H1 (cell line): ENCODE results near the gene ZNF629. TPM values are rescaled to one million over a fixed set of nuclear protein-coding genes. Genes with fewer than 3 reads are reported as not detected.

Experiments used
- CTBP2 ChIP-seq: IDR thresholded peaks from 2 replicates; pipeline ENCODE4 v1.7.0; 2011; ENCODE audit warnings: borderline replicate concordance, mild to moderate bottlenecking, moderate library complexity, mixed read lengths, low read length; ENCODE audit not compliant: insufficient read depth, insufficient read length
- CTCF ChIP-seq, 3 experiments: IDR thresholded peaks; 1 replicate in 2 of 3; 2 replicates in 1 of 3; pipeline versions ENCODE4 v1.5.1 to v1.6.1; 2011; ENCODE audit warnings: low read length in 3 of 3, mild to moderate bottlenecking in 3 of 3, inconsistent platforms in 2 of 3, low read depth in 1 of 3, moderate library complexity in 1 of 3; ENCODE audit not compliant: insufficient read depth in 1 of 3; ENCODE audit errors: control extremely low read depth in 1 of 3
- USF2 ChIP-seq: IDR thresholded peaks from 2 replicates; pipeline ENCODE4 v1.6.1; 2011; ENCODE audit warnings: low read length, improper control_type of control experiment
- polyA plus RNA-seq, 7 experiments: library from polyadenylated mRNA; depleted of rRNA in 3 of 7; stranded (reverse) in 5 of 7; unstranded in 2 of 7; fragments of >200 nt in 5 of 7; fragments of 200-250 nt in 2 of 7; gene quantifications; 1 replicate in 5 of 7; 2 replicates in 1 of 7; 4 replicates in 1 of 7; pipeline versions ENCODE4 v1.2.1 to v1.2.3, GENCODE V29; 2011 to 2013; ENCODE audit warnings: missing spikeins in 2 of 7, mixed read lengths in 2 of 7
- total RNA-seq: library from RNA; stranded (reverse); fragmentation: NEBNext Ultra II Directional; extraction: Animal tissue kit (Norgen Biotek cat#: 25700); gene quantifications from 2 replicates; pipeline ENCODE4 v1.2.1, GENCODE V29; 2021
- TF ChIP-seq, protein P1 (sequence below): fragments of 300-600 bp; sonication (generic); IDR thresholded peaks from 2 replicates; pipeline ENCODE4 v1.7.1; 2012; ENCODE audit warnings: low read length, moderate library complexity, mild to moderate bottlenecking, inconsistent platforms; ENCODE audit not compliant: insufficient replicate concordance

Gene ZNF629
- total and polyA plus RNA-seq, 2 of the 8 experiments (the other 6 are each of a cell fraction or from before 2014, with no cell fraction given) = 11.0 to 19.5 TPM

DNA sequence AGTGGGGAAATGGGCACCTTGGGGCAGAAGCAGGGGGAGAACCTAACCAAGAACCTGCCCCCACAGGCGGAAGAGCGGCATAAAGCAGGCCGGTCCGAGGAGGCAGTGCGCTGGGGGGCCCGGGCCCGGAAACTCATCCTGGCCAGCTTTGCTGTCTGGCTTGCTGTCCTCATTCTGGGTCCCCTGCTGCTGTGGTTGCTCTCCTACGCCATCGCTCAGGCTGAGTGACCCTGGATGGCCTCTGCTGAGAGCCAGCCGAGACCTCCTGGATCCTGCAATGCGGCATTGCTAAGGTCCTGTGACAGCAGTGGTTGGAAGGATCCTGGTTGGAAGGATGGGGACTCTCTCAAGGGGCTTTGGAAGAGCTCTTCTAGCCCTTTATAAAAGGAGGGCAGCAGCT, 43.3 kb downstream of the ZNF629 start (continued):
- TF ChIP-seq USF2 (no peak), CTCF (IDR thresholded peaks at IDR 0.05; ENCODE audit: control extremely low read depth in 1 of 3, insufficient read depth in 1 of 3, low read depth in 1 of 3, low read length in 3 of 3) (no peak), CTBP2 (no peak)
- TF ChIP-seq, protein P1, sequence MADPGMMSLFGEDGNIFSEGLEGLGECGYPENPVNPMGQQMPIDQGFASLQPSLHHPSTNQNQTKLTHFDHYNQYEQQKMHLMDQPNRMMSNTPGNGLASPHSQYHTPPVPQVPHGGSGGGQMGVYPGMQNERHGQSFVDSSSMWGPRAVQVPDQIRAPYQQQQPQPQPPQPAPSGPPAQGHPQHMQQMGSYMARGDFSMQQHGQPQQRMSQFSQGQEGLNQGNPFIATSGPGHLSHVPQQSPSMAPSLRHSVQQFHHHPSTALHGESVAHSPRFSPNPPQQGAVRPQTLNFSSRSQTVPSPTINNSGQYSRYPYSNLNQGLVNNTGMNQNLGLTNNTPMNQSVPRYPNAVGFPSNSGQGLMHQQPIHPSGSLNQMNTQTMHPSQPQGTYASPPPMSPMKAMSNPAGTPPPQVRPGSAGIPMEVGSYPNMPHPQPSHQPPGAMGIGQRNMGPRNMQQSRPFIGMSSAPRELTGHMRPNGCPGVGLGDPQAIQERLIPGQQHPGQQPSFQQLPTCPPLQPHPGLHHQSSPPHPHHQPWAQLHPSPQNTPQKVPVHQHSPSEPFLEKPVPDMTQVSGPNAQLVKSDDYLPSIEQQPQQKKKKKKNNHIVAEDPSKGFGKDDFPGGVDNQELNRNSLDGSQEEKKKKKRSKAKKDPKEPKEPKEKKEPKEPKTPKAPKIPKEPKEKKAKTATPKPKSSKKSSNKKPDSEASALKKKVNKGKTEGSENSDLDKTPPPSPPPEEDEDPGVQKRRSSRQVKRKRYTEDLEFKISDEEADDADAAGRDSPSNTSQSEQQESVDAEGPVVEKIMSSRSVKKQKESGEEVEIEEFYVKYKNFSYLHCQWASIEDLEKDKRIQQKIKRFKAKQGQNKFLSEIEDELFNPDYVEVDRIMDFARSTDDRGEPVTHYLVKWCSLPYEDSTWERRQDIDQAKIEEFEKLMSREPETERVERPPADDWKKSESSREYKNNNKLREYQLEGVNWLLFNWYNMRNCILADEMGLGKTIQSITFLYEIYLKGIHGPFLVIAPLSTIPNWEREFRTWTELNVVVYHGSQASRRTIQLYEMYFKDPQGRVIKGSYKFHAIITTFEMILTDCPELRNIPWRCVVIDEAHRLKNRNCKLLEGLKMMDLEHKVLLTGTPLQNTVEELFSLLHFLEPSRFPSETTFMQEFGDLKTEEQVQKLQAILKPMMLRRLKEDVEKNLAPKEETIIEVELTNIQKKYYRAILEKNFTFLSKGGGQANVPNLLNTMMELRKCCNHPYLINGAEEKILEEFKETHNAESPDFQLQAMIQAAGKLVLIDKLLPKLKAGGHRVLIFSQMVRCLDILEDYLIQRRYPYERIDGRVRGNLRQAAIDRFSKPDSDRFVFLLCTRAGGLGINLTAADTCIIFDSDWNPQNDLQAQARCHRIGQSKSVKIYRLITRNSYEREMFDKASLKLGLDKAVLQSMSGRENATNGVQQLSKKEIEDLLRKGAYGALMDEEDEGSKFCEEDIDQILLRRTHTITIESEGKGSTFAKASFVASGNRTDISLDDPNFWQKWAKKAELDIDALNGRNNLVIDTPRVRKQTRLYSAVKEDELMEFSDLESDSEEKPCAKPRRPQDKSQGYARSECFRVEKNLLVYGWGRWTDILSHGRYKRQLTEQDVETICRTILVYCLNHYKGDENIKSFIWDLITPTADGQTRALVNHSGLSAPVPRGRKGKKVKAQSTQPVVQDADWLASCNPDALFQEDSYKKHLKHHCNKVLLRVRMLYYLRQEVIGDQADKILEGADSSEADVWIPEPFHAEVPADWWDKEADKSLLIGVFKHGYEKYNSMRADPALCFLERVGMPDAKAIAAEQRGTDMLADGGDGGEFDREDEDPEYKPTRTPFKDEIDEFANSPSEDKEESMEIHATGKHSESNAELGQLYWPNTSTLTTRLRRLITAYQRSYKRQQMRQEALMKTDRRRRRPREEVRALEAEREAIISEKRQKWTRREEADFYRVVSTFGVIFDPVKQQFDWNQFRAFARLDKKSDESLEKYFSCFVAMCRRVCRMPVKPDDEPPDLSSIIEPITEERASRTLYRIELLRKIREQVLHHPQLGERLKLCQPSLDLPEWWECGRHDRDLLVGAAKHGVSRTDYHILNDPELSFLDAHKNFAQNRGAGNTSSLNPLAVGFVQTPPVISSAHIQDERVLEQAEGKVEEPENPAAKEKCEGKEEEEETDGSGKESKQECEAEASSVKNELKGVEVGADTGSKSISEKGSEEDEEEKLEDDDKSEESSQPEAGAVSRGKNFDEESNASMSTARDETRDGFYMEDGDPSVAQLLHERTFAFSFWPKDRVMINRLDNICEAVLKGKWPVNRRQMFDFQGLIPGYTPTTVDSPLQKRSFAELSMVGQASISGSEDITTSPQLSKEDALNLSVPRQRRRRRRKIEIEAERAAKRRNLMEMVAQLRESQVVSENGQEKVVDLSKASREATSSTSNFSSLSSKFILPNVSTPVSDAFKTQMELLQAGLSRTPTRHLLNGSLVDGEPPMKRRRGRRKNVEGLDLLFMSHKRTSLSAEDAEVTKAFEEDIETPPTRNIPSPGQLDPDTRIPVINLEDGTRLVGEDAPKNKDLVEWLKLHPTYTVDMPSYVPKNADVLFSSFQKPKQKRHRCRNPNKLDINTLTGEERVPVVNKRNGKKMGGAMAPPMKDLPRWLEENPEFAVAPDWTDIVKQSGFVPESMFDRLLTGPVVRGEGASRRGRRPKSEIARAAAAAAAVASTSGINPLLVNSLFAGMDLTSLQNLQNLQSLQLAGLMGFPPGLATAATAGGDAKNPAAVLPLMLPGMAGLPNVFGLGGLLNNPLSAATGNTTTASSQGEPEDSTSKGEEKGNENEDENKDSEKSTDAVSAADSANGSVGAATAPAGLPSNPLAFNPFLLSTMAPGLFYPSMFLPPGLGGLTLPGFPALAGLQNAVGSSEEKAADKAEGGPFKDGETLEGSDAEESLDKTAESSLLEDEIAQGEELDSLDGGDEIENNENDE = no peak
